ENCODE measurements around the gene KIAA0408.

DNA sequence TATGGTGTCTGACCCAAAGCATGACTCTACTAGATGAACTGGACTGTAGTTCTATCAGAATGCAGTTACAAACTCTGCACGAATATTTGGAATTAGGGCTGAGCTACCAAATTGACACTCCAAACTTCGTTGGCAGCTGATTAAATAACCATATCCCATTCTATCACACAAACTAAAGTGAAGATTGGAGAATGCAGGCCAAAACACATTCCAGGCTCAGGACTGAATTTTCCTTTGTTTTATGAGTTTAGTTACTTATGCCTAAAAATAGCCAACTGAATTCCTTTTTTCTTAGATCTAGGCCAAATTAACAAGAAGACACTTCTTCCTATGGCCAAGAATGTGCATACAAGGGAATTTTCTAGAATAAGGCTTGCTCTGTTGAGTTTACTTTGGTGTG lies 9.7 kb upstream of the KIAA0408 start:
- TF ChIP-seq, protein P1, sequence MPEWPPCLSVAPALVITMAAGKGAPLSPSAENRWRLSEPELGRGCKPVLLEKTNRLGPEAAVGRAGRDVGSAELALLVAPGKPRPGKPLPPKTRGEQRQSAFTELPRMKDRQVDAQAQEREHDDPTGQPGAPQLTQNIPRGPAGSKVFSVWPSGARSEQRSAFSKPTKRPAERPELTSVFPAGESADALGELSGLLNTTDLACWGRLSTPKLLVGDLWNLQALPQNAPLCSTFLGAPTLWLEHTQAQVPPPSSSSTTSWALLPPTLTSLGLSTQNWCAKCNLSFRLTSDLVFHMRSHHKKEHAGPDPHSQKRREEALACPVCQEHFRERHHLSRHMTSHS (tag by site-specific recombination; IDR thresholded peaks at IDR 0.05): no peak
- TF ChIP-seq, protein P2, sequence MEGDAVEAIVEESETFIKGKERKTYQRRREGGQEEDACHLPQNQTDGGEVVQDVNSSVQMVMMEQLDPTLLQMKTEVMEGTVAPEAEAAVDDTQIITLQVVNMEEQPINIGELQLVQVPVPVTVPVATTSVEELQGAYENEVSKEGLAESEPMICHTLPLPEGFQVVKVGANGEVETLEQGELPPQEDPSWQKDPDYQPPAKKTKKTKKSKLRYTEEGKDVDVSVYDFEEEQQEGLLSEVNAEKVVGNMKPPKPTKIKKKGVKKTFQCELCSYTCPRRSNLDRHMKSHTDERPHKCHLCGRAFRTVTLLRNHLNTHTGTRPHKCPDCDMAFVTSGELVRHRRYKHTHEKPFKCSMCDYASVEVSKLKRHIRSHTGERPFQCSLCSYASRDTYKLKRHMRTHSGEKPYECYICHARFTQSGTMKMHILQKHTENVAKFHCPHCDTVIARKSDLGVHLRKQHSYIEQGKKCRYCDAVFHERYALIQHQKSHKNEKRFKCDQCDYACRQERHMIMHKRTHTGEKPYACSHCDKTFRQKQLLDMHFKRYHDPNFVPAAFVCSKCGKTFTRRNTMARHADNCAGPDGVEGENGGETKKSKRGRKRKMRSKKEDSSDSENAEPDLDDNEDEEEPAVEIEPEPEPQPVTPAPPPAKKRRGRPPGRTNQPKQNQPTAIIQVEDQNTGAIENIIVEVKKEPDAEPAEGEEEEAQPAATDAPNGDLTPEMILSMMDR (tag by site-specific recombination; IDR thresholded peaks at IDR 0.05): no peak
- TF ChIP-seq, protein P3, sequence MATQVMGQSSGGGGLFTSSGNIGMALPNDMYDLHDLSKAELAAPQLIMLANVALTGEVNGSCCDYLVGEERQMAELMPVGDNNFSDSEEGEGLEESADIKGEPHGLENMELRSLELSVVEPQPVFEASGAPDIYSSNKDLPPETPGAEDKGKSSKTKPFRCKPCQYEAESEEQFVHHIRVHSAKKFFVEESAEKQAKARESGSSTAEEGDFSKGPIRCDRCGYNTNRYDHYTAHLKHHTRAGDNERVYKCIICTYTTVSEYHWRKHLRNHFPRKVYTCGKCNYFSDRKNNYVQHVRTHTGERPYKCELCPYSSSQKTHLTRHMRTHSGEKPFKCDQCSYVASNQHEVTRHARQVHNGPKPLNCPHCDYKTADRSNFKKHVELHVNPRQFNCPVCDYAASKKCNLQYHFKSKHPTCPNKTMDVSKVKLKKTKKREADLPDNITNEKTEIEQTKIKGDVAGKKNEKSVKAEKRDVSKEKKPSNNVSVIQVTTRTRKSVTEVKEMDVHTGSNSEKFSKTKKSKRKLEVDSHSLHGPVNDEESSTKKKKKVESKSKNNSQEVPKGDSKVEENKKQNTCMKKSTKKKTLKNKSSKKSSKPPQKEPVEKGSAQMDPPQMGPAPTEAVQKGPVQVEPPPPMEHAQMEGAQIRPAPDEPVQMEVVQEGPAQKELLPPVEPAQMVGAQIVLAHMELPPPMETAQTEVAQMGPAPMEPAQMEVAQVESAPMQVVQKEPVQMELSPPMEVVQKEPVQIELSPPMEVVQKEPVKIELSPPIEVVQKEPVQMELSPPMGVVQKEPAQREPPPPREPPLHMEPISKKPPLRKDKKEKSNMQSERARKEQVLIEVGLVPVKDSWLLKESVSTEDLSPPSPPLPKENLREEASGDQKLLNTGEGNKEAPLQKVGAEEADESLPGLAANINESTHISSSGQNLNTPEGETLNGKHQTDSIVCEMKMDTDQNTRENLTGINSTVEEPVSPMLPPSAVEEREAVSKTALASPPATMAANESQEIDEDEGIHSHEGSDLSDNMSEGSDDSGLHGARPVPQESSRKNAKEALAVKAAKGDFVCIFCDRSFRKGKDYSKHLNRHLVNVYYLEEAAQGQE (tag by site-specific recombination; IDR thresholded peaks at IDR 0.05): no peak
- TF ChIP-seq ZNF23 (tag by site-specific recombination; IDR thresholded peaks at IDR 0.05; ENCODE audit: borderline replicate concordance) (no peak), SCRT1 (tag by site-specific recombination; IDR thresholded peaks at IDR 0.05; ENCODE audit: borderline replicate concordance) (no peak), ZNF121 (tag by site-specific recombination; IDR thresholded peaks at IDR 0.05) (no peak), ZNF416 (tag by site-specific recombination; IDR thresholded peaks at IDR 0.05) (no peak), ZNF292 (tag by site-specific recombination; IDR thresholded peaks at IDR 0.05; ENCODE audit: borderline replicate concordance, low read depth) (no peak), ZNF560 (tag by site-specific recombination; IDR thresholded peaks at IDR 0.05; ENCODE audit: borderline replicate concordance) (no peak)
- TF ChIP-seq, protein P4, sequence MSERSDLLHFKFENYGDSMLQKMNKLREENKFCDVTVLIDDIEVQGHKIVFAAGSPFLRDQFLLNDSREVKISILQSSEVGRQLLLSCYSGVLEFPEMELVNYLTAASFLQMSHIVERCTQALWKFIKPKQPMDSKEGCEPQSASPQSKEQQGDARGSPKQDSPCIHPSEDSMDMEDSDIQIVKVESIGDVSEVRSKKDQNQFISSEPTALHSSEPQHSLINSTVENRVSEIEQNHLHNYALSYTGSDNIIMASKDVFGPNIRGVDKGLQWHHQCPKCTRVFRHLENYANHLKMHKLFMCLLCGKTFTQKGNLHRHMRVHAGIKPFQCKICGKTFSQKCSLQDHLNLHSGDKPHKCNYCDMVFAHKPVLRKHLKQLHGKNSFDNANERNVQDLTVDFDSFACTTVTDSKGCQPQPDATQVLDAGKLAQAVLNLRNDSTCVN (tag by site-specific recombination; optimal IDR thresholded peaks at IDR 0.05): no peak
